Osteoblast (primary cell): ENCODE data around the gene MBTD1. TPM values are rescaled to one million over a fixed set of nuclear protein-coding genes. Genes with fewer than 3 reads are reported as not detected.

ENCODE experiments used
- DNase-seq: peaks from one replicate; pipeline ENCODE4 v3.0.0; 2011; ENCODE audit warnings: low spot score, mixed read lengths; ENCODE audit not compliant: insufficient read length; ENCODE audit errors: missing footprints
- H2AFZ ChIP-seq: 2 replicates; pipeline ENCODE4 v1.6.0; 2011; ENCODE audit warnings: mild to moderate bottlenecking, low read length
- H3K27ac ChIP-seq: 2 replicates; pipeline ENCODE4 v1.5.1; 2011; ENCODE audit warnings: mild to moderate bottlenecking, low read depth, low read length, moderate library complexity
- H3K27me3 ChIP-seq: 2 replicates; pipeline ENCODE4 v1.6.0; 2012; ENCODE audit warnings: mild to moderate bottlenecking, control low read depth, inconsistent platforms, low read length, moderate library complexity; ENCODE audit not compliant: insufficient read depth
- H3K36me3 ChIP-seq: 2 replicates; pipeline ENCODE4 v1.5.1; 2011; ENCODE audit warnings: mild to moderate bottlenecking, low read length, control low read depth, moderate library complexity; ENCODE audit not compliant: insufficient read depth
- H3K4me1 ChIP-seq: 2 replicates; pipeline ENCODE4 v1.5.1; 2011; ENCODE audit warnings: mild to moderate bottlenecking, low read length, control low read depth, moderate library complexity; ENCODE audit not compliant: insufficient read depth
- H3K4me2 ChIP-seq: 2 replicates; pipeline ENCODE4 v1.6.0; 2011; ENCODE audit warnings: mild to moderate bottlenecking, low read length; ENCODE audit not compliant: insufficient read depth
- H3K4me3 ChIP-seq: fragments of 200-600 bp; sonication (generic); 3 replicates; pipeline ENCODE4 v1.5.1; 2012; ENCODE audit warnings: mild to moderate bottlenecking, low read length, inconsistent platforms; ENCODE audit not compliant: insufficient read depth
- H3K79me2 ChIP-seq: 2 replicates; pipeline ENCODE4 v1.6.0; 2012; ENCODE audit warnings: mild to moderate bottlenecking, low read length, control low read depth, inconsistent platforms; ENCODE audit not compliant: insufficient read depth
- H3K9me3 ChIP-seq: 2 replicates; pipeline ENCODE4 v1.5.1; 2011; ENCODE audit warnings: low read depth, low read length, control low read depth
- H4K20me1 ChIP-seq: 2 replicates; pipeline ENCODE4 v1.6.0; 2012; ENCODE audit warnings: mild to moderate bottlenecking, low read length, control low read depth; ENCODE audit not compliant: insufficient read depth
- total RNA-seq: library from RNA; depleted of rRNA; stranded (reverse); fragments of >200 nt; gene quantifications from 2 replicates; pipeline ENCODE4 v1.2.3, GENCODE V29; 2012
- TF ChIP-seq, protein P1 (sequence below): IDR thresholded peaks from 2 replicates; pipeline ENCODE4 v1.5.1; 2011; ENCODE audit warnings: mild to moderate bottlenecking, low read depth, low read length, moderate library complexity; ENCODE audit errors: extremely low read depth

The MBTD1 gene
- total RNA-seq, 1 donor: 16.3 TPM

DNA sequence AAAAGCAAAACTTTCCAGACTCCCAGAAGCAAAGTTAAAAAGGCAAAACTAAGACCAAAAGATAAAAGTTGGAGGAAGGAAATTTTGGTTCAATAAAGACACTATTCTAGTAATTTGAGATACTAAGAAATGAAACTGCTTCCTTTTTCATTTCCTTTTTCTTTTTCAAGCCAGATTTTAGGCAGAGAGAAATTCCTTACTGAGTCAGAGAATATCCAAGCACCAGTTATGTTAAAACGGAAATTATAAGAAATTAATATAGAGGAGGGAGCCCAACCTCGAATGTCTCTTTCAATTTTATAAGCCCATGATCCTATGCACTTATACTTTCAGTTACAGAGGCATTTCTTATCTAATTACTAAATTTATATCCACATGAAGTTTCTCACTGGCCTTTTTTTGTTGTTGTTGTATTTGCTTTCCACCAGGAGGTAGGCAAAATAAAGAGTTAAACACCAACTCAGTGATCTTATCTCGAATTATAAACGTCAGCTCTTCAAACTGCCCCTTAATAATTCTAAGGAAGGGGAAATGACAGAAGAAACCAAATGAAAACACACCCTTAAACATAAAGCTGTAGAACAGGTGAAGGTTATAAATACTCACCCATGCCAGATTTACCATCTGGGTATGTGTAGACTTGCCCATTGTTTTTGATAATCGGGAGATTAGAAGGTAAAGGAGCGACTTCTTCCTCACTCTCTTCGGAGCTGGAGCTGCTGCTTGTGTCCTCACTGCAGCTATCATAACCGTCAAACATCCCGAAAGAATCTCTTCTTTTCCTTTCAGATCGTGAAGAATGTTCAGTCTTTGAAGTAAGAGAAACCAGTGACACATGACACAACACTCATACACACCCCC, 35.2 kb downstream of the MBTD1 start:
- no peak overlapping the region for H3K4me3 ChIP-seq
- H3K4me2 ChIP-seq: peak overlapping the region; percentile 31
- no peaks in the 10 kb centered on the region for H4K20me1 ChIP-seq
- no peaks in the 10 kb centered on the region for H3K27me3 ChIP-seq
- no peaks in the 10 kb centered on the region for H3K9me3 ChIP-seq
- H3K36me3 ChIP-seq: no peaks in the 10 kb centered on the region
- TF ChIP-seq, protein P1, sequence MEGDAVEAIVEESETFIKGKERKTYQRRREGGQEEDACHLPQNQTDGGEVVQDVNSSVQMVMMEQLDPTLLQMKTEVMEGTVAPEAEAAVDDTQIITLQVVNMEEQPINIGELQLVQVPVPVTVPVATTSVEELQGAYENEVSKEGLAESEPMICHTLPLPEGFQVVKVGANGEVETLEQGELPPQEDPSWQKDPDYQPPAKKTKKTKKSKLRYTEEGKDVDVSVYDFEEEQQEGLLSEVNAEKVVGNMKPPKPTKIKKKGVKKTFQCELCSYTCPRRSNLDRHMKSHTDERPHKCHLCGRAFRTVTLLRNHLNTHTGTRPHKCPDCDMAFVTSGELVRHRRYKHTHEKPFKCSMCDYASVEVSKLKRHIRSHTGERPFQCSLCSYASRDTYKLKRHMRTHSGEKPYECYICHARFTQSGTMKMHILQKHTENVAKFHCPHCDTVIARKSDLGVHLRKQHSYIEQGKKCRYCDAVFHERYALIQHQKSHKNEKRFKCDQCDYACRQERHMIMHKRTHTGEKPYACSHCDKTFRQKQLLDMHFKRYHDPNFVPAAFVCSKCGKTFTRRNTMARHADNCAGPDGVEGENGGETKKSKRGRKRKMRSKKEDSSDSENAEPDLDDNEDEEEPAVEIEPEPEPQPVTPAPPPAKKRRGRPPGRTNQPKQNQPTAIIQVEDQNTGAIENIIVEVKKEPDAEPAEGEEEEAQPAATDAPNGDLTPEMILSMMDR: no peak
- H2AFZ ChIP-seq: no peak overlapping the region
- H3K4me1 ChIP-seq: peaks cover 13% of the 10 kb centered on the region
- peak overlapping the region; percentile 10 for H3K27ac ChIP-seq
- DNase-seq: no peak
- H3K79me2 ChIP-seq: peaks cover 5% of the 10 kb centered on the region

DNA sequence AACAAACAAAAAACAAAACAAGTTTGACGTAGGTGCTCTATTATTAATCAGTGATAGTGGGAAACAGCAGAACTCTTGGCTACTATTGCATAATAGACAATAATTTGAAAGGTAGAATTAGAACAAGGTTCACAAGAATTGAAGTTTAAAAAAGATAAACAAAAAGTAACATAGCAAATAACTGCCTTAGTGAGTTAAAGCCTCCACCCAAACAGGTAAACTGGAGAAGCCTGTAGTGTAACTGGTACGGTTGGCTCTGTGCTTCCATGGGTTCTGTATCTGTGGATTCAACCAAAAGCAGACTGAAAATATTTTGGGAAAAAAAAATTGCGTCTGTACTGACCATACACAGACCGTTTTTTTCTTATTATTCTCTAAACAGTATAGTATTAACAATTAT, 38.5 kb downstream of the MBTD1 start:
- Histone ChIP-seq H3K27ac (no peak overlapping the region), H4K20me1 (no peaks in the 10 kb centered on the region)

DNA sequence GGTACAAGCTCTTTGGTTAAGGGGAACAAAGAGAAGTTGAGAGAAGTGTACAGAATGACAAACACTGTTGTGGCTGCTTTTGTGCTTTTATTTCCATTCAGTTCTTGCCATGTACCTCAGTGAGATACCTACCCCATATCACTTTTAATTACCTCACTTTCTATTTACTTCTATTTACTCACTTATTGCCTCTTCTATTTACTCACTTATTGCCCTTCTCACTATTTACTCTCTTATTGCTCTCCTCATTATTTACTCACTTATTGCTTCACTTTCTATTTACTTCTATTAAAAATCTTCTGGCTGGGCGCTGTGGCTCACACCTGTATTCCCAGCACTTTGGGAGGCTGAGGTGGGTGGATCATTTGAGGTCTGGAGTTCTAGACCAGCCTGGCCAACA, 41.9 kb downstream of the MBTD1 start:
- Histone ChIP-seq H3K79me2 (no peaks in the 10 kb centered on the region), H4K20me1 (no peaks in the 10 kb centered on the region), H2AFZ (no peak overlapping the region), H3K9me3 (no peaks in the 10 kb centered on the region), H3K27ac (no peak overlapping the region), H3K4me2 (no peak overlapping the region), H3K27me3 (no peaks in the 10 kb centered on the region), H3K4me3 (no peak overlapping the region), H3K4me1 (no peaks in the 10 kb centered on the region), H3K36me3 (peaks cover 15% of the 10 kb centered on the region)
- TF ChIP-seq, protein P1: no peak
- no peak for DNase-seq

More for the DNA sequence above, 38.5 kb downstream of the MBTD1 start:
- Histone ChIP-seq H3K79me2 (peaks cover 2% of the 10 kb centered on the region), H2AFZ (no peak overlapping the region), H3K36me3 (peaks cover 8% of the 10 kb centered on the region), H3K4me1 (peaks cover 4% of the 10 kb centered on the region), H3K4me3 (no peak overlapping the region), H3K4me2 (no peak overlapping the region), H3K9me3 (no peaks in the 10 kb centered on the region), H3K27me3 (no peaks in the 10 kb centered on the region)
- DNase-seq: no peak
- TF ChIP-seq, protein P1: no peak

DNA sequence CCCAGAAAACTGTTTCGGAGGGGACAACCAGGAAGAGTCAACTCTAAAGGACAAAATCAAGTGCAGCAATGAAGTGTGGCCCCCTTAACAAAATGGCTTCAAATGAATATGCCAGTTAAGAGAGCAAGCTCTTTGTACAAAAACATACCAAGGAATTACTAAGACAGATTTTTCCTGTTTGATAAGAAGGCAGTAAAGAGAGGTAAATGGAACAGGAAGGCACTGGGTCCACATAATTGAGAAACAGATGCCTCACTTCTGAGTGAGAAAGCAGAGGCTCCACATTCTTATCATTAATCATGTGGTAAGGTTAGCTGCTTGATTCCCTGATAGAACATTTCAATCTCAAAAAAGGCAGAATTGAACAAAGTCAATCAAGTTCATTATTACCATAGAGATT, 44.9 kb downstream of the MBTD1 start:
- Histone ChIP-seq H3K79me2 (no peaks in the 10 kb centered on the region), H3K36me3 (peaks cover 21% of the 10 kb centered on the region), H3K4me2 (no peak overlapping the region), H3K27ac (no peak overlapping the region), H3K4me1 (no peaks in the 10 kb centered on the region), H3K9me3 (no peaks in the 10 kb centered on the region), H4K20me1 (no peaks in the 10 kb centered on the region), H3K27me3 (no peaks in the 10 kb centered on the region), H3K4me3 (no peak overlapping the region), H2AFZ (no peak overlapping the region)
- TF ChIP-seq, protein P1: no peak
- DNase-seq: no peak
